Spinal cord (tissue), 10 donors: ENCODE results near the gene PHF20. TPM values are rescaled to one million over a fixed set of nuclear protein-coding genes. Genes with fewer than 3 reads are reported as not detected.
"Not testable (repeated sequence)": the region's sequence is repeated elsewhere in the genome, so short reads cannot be mapped to it uniquely, and the experiment has no call there.

Experiments used
- DNase-seq, 6 donors: peaks; one replicate each; pipeline versions ENCODE4 v3.0.0 to v3.0.0-alpha.2; 2013 to 2015; ENCODE audit warnings: low spot score in 6 of 6, low read depth in 4 of 6
- H3K27ac ChIP-seq: one replicate; pipeline ENCODE4 v1.5.1; 2013; ENCODE audit warnings: low read depth, low read length, control low read depth
- H3K27me3 ChIP-seq: one replicate; pipeline ENCODE4 v1.6.1; 2013; ENCODE audit warnings: low read length; ENCODE audit not compliant: control insufficient read depth, insufficient read depth
- H3K36me3 ChIP-seq: one replicate; pipeline ENCODE4 v1.6.1; 2013; ENCODE audit warnings: low read length; ENCODE audit not compliant: control insufficient read depth, insufficient read depth
- H3K4me1 ChIP-seq: one replicate; pipeline ENCODE4 v1.6.1; 2013; ENCODE audit warnings: low read length; ENCODE audit not compliant: control insufficient read depth, insufficient read depth
- H3K4me3 ChIP-seq: one replicate; pipeline ENCODE4 v1.5.1; 2013; ENCODE audit warnings: low read depth, low read length, control low read depth
- H3K9me3 ChIP-seq: one replicate; pipeline ENCODE4 v1.6.1; 2013; ENCODE audit warnings: low read length; ENCODE audit not compliant: control insufficient read depth, insufficient read depth
- WGBS: methylation state at CpG from one replicate; pipeline ENCODE4 v1.1.5; 2013; ENCODE audit warnings: missing lambda C conversion rate; ENCODE audit not compliant: insufficient coverage; 5-methylcytosine and 5-hydroxymethylcytosine counted together
- polyA plus RNA-seq, 2 donors: library from polyadenylated mRNA; unstranded; fragments of 120-200 nt; gene quantifications; one replicate each; pipeline ENCODE4 v1.2.1, GENCODE V29; 2013; ENCODE audit not compliant: insufficient read length in 2 of 2
- total RNA-seq, 2 donors: library from RNA; depleted of rRNA in 1 of 2; stranded (reverse); fragments of 120-200 nt in 1 of 2; fragments of >200 nt in 1 of 2; gene quantifications; one replicate each; pipeline versions ENCODE4 v1.2.3 to v1.2.4, GENCODE V29; 2013 to 2014
- donor health status: healthy.

PHF20 gene
- total and polyA plus RNA-seq, 4 donors = 31.0 to 38.7 (median 33.4) TPM

DNA sequence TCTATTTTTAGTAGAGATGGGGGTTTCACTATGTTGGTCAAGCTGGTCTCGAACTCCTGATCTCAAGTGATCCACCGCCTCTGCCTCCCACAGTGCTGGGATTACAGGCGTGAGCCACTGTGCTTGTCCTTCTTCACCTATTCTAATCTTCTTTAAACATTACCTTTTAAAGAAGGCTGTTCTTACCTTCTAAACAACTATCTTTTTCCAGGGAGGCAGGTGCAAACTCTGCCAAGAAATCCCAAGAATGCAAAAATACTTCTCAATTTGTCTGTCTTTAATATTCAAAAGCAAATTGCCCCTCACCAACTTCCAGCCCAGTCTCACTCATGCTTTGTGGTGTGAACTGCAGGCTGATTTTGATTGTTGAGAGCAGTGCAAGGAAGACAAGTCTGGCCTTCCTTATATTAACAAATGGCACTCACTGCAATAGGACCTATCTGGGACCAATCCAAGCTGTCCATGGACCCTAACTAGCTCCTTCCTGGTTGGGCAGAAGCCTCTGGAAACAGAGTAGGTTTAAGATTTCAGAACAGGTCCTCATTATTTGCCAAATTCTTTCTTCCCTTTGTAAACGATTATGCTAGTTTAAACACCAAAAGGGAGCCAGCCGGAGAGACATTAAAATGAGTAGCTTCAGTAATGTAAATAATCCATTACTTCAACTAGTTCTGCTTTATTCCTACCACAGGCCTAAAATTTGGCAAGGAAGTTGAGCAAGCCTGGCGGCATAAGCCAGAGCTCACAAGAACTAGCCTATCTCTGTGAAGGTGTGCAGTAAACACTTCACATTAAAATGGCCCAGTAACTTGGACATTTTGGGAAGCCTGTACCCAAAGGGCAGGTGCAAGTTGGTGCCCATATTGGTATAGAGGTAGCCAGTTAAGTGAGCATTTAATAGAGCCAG lies 180.9 kb downstream of the PHF20 start:
- Histone ChIP-seq H3K9me3 (no peaks in the 10 kb centered on the region), H3K27me3 (no peaks in the 10 kb centered on the region), H3K4me1 (peaks cover 12% of the 10 kb centered on the region), H3K36me3 (peaks cover 8% of the 10 kb centered on the region), H3K4me3 (peak overlapping the region; percentile 91), H3K27ac (peak overlapping the region; percentile 98)
- no peak for DNase-seq
- WGBS = 95% methylated on average over 2 of the region's 6 CpGs

DNA sequence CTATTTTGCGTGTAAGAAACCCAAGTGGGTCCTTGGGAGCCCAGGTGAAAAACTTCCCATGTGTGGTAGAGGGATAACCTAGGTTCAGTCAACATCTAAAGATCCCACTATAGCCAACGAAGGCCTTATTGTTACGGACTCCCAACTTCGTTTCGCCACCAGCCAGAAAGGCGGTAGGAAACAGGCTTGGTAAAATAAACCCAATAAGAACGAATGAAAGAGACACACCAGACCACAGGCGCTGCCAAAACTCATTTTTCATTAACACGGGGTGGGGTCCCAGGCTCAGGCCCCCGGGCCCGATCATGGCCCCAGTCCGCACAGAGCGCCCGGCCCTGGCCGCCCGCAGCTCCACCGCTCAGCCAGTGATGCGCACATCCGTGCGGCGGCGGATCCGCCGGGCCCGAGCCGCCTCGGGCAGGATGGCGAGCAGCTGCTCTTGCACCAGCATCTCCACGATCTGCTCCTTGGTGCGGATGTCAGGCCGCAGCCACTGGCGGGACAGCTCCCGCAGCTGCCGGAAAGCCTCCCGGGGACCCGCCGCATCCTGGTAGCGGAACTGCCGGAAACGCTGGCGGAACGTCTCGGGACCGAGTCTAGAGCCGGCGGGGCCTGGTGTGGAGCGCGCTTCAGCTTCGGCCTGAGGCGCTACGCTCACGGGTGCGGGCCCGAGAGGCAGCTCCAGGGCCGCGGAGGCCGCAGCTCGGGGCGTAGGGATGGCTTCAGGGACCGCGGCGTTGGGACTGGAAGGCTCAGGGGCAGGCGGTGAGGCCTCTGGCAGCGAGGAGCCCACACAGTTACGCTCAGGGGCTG lies 181.8 kb downstream of the PHF20 start:
- no peaks in the 10 kb centered on the region for H3K27me3 ChIP-seq
- H3K9me3 ChIP-seq = no peaks in the 10 kb centered on the region
- peak in 2 of 6 donors; percentile 2 to 9 for DNase-seq
- H3K27ac ChIP-seq = peak overlapping the region; percentile 98
- H3K36me3 ChIP-seq = peaks cover 8% of the 10 kb centered on the region
- H3K4me3 ChIP-seq = peak overlapping the region; percentile 91
- peaks cover 12% of the 10 kb centered on the region for H3K4me1 ChIP-seq
- WGBS = under 1% methylated on average over 64 of the region's 65 CpGs

DNA sequence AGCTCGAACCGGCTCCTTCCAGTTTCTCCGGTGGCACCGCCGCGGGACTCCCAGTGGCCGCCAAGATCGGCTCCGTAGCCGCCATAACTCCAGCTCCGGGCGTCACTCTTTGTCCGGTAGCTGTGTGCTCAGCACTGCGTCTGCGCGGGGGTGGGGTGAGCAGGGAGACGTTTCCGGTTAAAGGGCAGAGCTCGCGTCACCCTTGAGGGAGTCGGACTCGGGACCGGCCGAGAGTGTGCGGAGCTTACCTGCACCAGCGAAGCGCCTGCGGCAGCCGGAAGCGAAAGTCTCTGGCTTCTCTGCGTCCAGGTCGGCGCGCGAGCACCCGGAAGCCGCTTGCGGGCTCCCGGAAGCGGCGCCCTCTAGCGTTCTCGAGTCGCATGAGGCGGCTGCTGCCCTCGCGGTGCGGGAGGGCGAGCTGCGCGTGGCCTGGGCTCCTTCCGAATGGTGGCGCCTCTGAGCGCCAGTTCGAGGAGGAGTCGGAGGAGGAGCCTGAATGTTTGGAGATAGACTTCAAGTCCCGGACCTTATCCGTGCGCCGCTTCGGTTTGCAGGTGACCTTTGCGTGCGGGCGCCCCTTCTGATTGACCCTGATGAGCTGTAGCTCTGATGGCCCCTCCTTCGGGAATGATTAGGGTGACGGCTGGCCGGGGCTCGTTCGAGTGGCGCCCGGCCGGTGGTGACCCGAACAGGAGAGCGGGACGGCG lies 182.5 kb downstream of the PHF20 start, which contains the start of gene SCAND1:
TSS of gene SCAND1 (minus strand) at position 303 of the 707 bp plus-strand sequence. CDS start at position 85, 218 bp downstream.
- H3K27ac ChIP-seq = peak within 1 kb of the TSS; percentile 98
- peak; percentile 92 to 99 (median 96) for DNase-seq
- WGBS = under 1% methylated on average over 76 of the region's 76 CpGs
- peak within 1 kb of the TSS; percentile 91 for H3K4me3 ChIP-seq
- H3K27me3 ChIP-seq = no peaks in the 10 kb centered on the region
- H3K36me3 ChIP-seq = peaks cover 8% of the 10 kb centered on the region
- H3K9me3 ChIP-seq = no peaks in the 10 kb centered on the region
- peaks cover 12% of the 10 kb centered on the region for H3K4me1 ChIP-seq

DNA sequence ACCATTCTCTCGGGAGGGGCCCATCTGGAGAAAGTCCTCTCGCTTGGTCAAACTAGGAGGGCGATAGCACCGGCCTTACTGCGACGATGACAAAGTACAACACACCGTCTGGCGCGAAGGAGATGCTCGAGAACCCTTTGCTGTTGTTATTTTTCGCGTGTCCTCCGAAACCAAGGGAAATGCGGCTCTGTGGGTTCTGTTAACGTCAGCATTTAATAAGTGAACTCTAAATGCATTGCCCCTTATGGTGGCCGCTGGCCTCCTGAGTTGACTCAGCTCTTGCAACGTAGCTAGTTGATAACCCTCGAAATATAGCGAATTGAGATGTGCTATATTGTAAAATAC lies 183.1 kb downstream of the PHF20 start:
- 0% methylated on average over 16 of the region's 19 CpGs for whole genome bisulfite sequencing
- DNase-seq = peak in 2 of 6 donors; percentile 31 to 49

DNA sequence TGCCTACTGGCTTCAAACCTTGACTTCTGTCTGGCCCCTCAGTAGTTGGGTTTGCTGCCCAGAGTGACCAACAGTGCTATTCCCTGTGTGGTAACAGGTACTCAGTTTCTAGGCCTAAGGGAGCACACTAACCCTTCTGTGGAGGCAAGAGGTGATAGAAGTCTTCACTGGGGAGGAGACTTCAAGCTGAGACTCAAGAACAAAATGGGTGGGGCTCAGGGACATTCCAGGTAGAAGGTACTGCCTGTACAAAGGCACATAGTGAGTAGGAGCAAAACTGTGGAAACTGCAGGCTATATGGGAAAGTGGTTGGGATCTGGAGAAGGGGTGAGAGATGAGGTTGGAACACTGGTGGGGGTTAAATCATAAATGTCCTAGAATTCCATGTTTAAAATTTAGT lies 184.8 kb downstream of the PHF20 start:
- Histone ChIP-seq H3K27ac (no peak overlapping the region), H3K4me3 (no peak overlapping the region)

More for the DNA sequence above, 183.1 kb downstream of the PHF20 start:
- Histone ChIP-seq H3K9me3 (no peaks in the 10 kb centered on the region), H3K4me3 (peak overlapping the region; percentile 91), H3K27ac (peak overlapping the region; percentile 98), H3K36me3 (peaks cover 8% of the 10 kb centered on the region), H3K27me3 (no peaks in the 10 kb centered on the region), H3K4me1 (peaks cover 12% of the 10 kb centered on the region)

DNA sequence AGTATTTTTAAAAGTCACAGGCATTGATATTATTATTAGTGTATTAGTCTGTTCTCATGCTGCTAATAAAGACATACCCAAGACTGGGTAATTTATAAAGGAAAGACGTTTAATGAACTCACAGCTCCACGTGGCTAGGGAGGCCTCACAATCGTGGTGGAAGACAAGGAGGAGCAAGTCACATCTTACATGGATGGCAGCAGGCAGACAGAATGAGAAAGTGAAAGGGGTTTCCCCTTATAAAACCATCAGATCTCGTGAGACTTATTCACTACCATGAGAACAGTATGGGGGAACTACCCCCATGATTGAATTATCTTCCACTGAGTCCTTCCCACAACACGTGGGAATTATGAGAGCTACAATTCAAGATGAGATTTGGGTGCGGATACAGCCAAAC lies 187.5 kb downstream of the PHF20 start:
- H3K27me3 ChIP-seq, DNase-seq, H3K9me3 ChIP-seq, H3K4me3 ChIP-seq, H3K4me1 ChIP-seq, H3K27ac ChIP-seq, H3K36me3 ChIP-seq: not testable (repeated sequence)
- WGBS = no CpG with 5 or more reads among the region's 6 CpGs

More for the DNA sequence above, 184.8 kb downstream of the PHF20 start:
- H3K4me1 ChIP-seq = peaks cover 12% of the 10 kb centered on the region
- peaks cover 7% of the 10 kb centered on the region for H3K36me3 ChIP-seq
- DNase-seq = no peak
- no peaks in the 10 kb centered on the region for H3K9me3 ChIP-seq
- no peaks in the 10 kb centered on the region for H3K27me3 ChIP-seq

DNA sequence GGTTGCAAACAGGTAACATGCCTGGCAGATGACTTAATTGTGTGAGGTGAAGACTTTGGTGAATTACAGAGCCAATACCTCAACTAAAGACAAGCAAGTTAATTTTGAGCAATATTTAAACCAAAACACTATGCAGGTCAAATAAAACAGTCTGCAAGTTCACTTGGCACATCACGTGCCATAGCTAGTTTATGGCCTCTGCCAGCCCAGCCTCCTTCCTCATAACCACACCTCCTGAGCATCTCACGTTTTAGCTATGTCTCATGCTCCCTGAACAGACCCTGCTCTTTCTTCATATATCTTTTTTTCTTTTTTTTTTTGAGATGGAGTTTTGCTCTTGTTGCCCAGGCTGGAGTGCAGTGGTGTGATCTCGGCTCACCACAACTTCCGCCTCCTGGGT lies 192.1 kb downstream of the PHF20 start:
- Histone ChIP-seq H3K27me3 (no peaks in the 10 kb centered on the region), H3K36me3 (no peaks in the 10 kb centered on the region), H3K9me3 (no peaks in the 10 kb centered on the region), H3K27ac (no peak overlapping the region), H3K4me1 (no peaks in the 10 kb centered on the region), H3K4me3 (no peak overlapping the region)
- 91% methylated on average over 3 of the region's 4 CpGs for WGBS
- DNase-seq = no peak

DNA sequence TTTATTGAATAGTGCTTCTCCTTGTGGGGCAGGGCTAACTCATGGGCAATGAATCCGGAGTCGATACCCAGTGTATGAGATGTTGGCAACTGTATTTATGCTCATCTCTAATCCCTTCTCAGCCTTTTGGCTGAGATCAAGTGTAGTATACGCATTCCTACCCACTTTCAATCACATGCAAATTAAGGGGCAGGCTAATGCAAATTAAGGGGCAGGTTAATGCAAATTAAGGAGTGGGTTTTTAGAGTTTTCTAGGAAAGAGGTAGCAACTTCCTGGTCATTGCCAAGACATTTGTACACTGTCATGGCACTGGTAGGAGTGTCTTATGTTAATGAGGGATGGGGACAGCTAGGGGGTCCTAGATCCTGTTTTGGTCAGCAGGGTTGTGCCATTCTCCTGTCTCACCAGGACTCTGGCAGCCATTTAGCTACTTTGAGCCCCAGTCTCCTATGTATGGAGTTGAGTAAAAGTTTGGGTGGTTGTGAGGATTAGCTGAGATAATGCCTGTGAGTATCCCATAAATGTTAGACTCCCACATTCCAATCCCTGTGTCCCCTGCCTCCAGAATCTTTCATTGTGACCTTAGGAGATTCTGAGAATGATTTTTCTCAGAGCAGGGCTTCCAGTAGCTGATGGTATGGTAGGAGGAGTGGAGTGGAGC lies 196.3 kb downstream of the PHF20 start, which contains the start of gene CNBD2:
TSS of gene CNBD2 (plus strand) at position 612 of the 662 bp plus-strand sequence. CDS start 173 bp downstream, outside the sequence.
- no peaks in the 10 kb centered on the region for H3K9me3 ChIP-seq
- H3K36me3 ChIP-seq = no peaks in the 10 kb centered on the region
- H3K4me1 ChIP-seq = no peaks in the 10 kb centered on the region
- H3K27ac ChIP-seq = no peak within 1 kb of the TSS
- DNase-seq = no peak
- WGBS = no CpG with 5 or more reads among the region's 3 CpGs
- H3K27me3 ChIP-seq = no peaks in the 10 kb centered on the region
- no peak within 1 kb of the TSS for H3K4me3 ChIP-seq

DNA sequence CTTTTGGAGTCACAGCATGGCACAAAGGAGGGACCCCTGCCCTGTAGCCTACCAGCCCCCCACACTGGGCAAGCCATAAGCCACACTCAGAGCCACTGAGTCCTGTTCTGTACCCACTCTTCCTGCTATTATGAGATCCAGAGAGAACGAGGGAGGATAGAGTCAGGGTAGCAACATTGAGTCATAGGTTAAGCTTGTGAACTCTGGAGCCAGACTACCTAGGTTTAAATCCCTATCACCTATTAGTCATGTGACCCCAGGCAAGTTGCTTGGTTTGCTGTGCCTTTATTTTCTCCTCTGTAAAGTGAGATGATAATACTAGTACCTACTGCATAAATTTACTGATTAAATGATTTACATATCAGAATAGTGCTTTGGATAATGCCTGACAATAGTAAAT lies 197.1 kb downstream of the PHF20 start:
- H3K27me3 ChIP-seq = no peaks in the 10 kb centered on the region
- no peak for DNase-seq
- WGBS = no CpG with 5 or more reads among the region's 1 CpG

More for the DNA sequence above, 197.1 kb downstream of the PHF20 start:
- H3K4me1 ChIP-seq = no peaks in the 10 kb centered on the region
- no peaks in the 10 kb centered on the region for H3K36me3 ChIP-seq
- no peak overlapping the region for H3K27ac ChIP-seq
- H3K4me3 ChIP-seq = no peak overlapping the region
- H3K9me3 ChIP-seq = no peaks in the 10 kb centered on the region
